MV-4-11 (cell line): Measurements from ENCODE around the gene HSD17B12.
"Not testable (repeated sequence)": the region's sequence is repeated elsewhere in the genome, so short reads cannot be mapped to it uniquely, and the experiment has no call there.

Experiments
- DNase-seq: peaks from one replicate; lab custom pipeline; 2025; lab: John Stamatoyannopoulos, UW

HSD17B12 gene

DNA sequence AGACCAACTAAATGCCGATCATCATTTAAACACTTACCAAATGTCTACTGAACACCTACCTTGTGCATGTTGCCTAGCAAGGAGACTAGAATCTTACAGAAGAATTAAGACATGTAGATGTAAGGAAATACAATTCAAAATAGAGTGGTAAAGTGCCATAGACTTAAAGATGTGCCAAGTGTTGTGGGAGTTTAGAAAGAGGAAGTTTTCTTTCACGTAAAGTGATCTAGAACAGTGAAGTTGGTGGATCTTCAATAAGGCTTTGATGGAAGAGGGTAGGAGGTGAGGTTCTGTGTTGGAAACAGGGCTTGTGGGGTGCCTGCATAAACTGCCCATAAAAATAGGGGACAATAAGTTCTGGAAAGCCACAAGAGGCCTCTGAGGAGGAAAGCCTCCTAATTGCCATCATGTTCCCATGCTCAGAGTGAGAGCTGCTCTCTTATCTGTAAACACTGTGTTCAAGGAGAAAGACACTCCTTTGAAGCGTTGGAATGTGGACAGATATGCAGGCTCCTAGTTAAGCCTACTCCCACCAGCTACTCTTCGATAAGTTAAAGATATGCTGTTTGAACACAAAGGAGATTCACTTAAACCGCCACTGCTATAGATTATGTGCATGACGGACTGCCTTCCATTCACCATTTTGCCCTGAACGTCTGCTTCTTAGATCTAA is 66.7 kb downstream of the HSD17B12 start:
- peak; percentile 54 for DNase-seq

GRCh38 chr11:43748095-43748494 is 67.6 kb downstream of the HSD17B12 start:
- DNase-seq: no peak

GRCh38 chr11:43751726-43752125 is 71.2 kb downstream of the HSD17B12 start:
- peak; percentile 16 for DNase-seq

- no peak for DNase-seq
Observed at GRCh38 chr11:43756575-43756974, 76.0 kb downstream of the HSD17B12 start.

GRCh38 chr11:43758927-43759326 is 78.4 kb downstream of the HSD17B12 start:
- peak; percentile 79 for DNase-seq

GRCh38 chr11:43760902-43761301 is 80.4 kb downstream of the HSD17B12 start:
- DNase-seq: no peak

DNA sequence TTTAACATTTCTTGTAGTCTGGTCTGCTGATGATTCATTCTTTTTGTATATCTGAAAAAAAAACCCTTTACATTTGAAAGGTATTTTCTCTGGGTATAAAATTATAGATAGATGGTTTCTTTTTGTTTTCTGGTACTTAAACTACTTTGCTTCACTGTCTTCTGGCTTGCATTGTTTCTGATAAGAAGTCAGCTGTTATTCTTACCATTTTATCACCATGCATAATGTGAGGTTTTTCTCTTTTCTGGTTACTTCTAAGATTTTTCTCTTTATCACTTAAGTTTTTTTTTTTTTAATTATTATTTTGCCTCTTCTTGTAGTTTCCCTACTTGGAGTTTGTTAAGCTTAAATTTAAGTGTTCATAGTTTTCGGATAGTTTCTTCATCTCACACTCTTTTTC is 84.7 kb downstream of the HSD17B12 start:
- DNase-seq: no peak

DNA sequence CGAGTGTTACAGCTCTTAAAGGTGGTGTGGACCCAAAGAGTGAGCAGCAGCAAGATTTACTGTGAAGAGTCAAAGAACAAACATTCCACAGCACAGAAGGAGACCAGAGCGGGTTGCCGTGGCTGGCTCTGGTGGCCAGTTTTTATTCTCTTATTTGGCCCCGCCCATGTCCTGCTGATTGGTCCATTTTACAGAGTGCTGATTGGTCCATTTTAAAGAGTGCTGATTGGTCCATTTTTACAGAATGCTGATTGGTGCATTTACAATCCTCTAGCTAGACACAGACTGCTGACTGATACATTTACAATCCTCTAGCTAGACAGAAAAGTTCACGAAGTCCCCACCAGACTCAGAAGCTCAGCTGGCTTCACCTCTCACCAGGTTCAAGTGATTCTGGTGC is 88.1 kb downstream of the HSD17B12 start:
- not testable (repeated sequence) for DNase-seq

- DNase-seq: no peak
Observed at GRCh38 chr11:43770173-43770572, 89.6 kb downstream of the HSD17B12 start.

- DNase-seq: no peak
Observed at GRCh38 chr11:43772733-43773132, 92.2 kb downstream of the HSD17B12 start.

DNA sequence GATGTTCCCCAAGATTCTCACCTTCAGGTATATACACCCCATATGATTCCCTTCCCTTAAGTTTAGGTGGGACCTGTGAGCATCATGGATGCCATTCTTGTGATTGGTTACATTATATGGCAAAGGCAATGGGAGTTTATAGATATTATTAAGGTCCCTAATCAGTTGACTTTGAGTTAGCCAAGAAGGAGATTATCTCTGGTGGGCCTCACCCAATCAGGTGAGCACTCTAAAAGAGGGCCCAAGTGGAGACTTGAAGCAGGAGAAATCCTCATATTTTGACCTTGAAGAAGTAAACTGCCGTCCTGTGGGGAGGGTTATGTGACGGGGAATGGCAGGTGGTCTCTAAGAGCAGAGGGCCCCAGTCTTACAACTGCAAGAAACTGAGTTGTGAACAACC is 94.2 kb downstream of the HSD17B12 start:
- no peak for DNase-seq

GRCh38 chr11:43779306-43779705 is 98.8 kb downstream of the HSD17B12 start:
- DNase-seq: no peak

- no peak for DNase-seq
Observed at GRCh38 chr11:43784301-43784700, 103.8 kb downstream of the HSD17B12 start.

- no peak for DNase-seq
Observed at GRCh38 chr11:43784866-43785265, 104.3 kb downstream of the HSD17B12 start.

- DNase-seq: no peak
Observed at GRCh38 chr11:43785318-43785717, 104.8 kb downstream of the HSD17B12 start.

- no peak for DNase-seq
Observed at GRCh38 chr11:43786016-43786415, 105.5 kb downstream of the HSD17B12 start.

DNA sequence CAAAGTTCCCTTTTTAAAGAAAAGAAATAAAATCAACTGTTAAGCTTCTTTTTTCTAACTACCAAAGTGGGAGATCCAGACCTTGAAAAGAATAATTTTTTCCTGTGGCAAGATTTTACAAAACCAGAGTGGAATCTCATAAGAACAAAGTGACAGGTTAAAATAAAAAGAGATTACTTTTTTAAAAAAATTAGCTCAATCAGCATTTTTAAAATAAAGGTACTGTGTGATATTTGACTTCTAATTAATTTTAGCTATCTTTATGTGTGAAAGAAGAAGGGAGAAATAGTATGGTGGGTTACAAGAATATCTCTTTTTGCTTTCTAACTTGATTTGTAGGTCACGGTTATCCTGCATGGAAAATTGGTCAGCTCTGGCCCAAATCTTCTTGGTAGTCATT is 107.3 kb downstream of the HSD17B12 start:
- DNase-seq: no peak

GRCh38 chr11:43788421-43788820 is 107.9 kb downstream of the HSD17B12 start:
- peak; percentile 67 for DNase-seq

- no peak for DNase-seq
Observed at GRCh38 chr11:43789700-43790443, 109.3 kb downstream of the HSD17B12 start.

GRCh38 chr11:43790444-43790794 is 109.9 kb downstream of the HSD17B12 start:
- DNase-seq: no peak

- DNase-seq: no peak
Observed at GRCh38 chr11:43797337-43797736, 116.8 kb downstream of the HSD17B12 start.

- no peak for DNase-seq
Observed at GRCh38 chr11:43797866-43798265, 117.3 kb downstream of the HSD17B12 start.

DNA sequence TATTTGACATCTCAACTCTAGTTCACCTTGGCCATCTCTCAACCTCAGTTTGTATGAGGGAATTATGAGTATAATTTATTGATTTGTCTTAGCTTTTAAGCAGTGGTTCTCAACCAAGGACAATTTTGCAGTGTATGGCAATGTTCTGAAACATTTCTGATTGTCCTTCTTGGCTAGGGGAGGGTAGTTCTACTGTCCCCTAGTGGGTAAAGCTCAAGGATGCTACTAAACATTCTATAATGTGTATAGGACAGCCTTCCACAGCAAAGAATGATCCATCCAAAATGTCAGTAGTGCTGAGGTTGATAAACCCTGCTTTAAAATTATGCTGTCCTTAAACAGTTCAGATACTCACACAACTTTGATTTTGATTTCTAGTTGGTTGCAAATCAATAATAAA is 122.0 kb downstream of the HSD17B12 start:
- DNase-seq: peak; percentile 14

DNA sequence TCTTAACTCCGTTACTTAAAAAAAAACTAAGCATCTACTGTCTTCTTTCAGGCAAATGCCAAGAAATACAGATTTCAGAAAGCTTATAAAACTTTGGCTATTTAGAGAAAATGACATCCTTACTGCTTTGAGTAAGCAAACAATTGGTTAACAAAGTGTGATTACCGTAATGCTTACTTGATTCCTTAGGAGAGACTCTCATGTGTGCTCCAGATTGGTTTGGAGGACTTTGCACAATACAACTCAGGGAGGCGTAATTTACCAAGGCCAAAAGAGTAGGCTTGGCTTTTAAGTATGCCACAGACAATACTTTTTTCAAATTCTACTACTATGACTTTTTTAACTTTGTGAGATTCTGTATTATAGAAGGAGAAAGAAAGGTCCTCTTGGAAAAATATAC is 123.2 kb downstream of the HSD17B12 start:
- DNase-seq: no peak
